Fibroblast of pulmonary artery (primary cell): ENCODE results near the gene PLA2G4D.

Source experiments
- DNase-seq: peaks from one replicate; pipeline ENCODE4 v3.0.0-alpha.2; 2010; ENCODE audit warnings: low read depth
- H3K4me3 ChIP-seq: replicated peaks from 2 replicates; pipeline ENCODE4 v1.5.1; 2011; ENCODE audit warnings: low read depth, mild to moderate bottlenecking, control low read depth, low read length, moderate library complexity
- TF ChIP-seq, protein P1 (sequence below): IDR thresholded peaks from 2 replicates; pipeline ENCODE4 v1.5.1; 2011; ENCODE audit warnings: mild to moderate bottlenecking, control low read depth, low read length, inconsistent platforms; ENCODE audit errors: missing control alignments

PLA2G4D gene

DNA sequence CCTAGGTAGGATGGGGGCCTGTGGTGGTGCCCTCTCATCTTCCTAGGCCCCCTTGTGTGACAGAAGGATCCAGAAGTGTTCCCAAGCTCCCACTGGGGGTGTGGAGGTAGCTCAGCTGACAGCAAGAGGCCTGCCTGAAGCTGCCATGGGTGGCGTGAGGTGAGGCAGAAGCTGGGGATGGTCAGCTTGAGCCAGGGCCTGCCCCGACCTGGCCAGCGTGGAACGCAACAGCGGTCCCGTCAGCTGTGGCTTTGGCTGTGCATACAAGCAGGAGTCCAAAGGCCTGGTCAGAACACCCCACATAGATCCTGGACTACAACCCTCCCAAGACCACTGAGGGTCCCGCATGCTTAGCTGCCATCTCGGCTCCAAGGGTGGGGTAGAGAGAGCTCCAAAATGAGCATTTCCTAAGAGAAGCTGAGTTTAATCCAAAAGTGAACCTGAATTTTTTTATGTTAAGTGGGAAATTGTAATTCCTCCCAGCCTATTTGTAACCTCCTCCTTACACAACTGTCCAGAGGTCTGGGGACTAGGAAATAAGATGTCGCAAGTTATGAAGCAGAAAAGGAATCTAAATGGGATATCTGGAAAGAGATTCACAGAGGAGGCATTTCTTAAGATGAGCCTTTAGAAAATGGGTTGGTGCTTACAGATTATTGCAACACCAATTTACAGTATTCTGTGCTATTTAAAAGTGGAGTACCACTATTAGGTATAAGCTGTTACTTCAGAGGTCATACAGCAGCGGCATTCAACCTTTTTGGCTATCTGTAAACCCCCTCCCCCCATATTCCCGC is 9.9 kb upstream of the PLA2G4D start:
- TF ChIP-seq, protein P1, sequence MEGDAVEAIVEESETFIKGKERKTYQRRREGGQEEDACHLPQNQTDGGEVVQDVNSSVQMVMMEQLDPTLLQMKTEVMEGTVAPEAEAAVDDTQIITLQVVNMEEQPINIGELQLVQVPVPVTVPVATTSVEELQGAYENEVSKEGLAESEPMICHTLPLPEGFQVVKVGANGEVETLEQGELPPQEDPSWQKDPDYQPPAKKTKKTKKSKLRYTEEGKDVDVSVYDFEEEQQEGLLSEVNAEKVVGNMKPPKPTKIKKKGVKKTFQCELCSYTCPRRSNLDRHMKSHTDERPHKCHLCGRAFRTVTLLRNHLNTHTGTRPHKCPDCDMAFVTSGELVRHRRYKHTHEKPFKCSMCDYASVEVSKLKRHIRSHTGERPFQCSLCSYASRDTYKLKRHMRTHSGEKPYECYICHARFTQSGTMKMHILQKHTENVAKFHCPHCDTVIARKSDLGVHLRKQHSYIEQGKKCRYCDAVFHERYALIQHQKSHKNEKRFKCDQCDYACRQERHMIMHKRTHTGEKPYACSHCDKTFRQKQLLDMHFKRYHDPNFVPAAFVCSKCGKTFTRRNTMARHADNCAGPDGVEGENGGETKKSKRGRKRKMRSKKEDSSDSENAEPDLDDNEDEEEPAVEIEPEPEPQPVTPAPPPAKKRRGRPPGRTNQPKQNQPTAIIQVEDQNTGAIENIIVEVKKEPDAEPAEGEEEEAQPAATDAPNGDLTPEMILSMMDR, result no peak
- DNase-seq, result peak; percentile 55
- H3K4me3 ChIP-seq, result no peak overlapping the region

DNA sequence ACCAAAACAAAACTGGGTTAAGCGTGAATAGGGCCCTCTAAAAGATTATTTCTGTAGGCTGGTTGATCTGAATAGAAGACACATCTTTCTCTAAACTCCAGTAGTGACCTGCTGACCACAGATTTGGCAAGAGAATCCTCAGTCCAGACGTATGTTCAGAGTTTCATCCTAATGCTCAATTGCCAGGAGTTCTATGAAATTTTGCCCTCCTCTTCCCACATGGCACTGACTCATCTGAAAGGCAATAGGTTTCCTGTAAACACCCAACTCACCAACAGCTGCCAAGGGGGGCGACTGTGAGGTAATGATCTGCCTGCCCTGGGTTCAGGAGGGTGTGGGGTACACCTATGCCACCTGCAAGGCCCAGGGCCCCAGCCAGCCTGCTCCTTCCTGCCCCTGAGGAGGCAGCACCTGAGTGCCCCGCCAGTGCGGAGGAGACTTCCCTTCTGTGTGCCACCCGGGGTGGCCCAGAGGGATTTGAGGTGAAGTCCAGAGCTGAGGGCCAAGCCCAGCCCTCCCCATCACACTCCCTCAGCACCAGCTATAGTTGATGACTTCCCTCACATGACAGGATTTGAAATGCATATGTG is 8.4 kb upstream of the PLA2G4D start:
- H3K4me3 ChIP-seq, result no peak overlapping the region
- DNase-seq, result peak; percentile 36
- TF ChIP-seq, protein P1, result no peak

DNA sequence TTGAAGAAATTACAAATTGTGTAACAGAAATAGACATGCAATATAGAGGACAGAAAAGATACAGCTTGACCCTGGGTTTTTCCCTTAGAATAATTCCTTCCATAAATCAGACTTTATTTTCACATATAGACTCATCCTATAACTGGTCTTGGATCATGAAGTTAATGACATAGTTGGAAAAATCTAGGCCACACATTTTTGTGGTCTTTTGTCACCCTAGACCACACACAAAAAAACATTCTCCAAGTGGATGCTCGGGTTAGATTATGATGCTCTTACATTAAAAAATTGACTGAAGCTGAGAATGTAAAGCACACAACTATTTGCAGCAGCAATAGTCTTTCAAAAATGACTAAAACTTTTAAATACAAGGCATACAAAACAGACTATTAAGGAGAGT is 7.5 kb upstream of the PLA2G4D start:
- H3K4me3 ChIP-seq, result no peak overlapping the region
- no peak for DNase-seq
- TF ChIP-seq, protein P1, result no peak

DNA sequence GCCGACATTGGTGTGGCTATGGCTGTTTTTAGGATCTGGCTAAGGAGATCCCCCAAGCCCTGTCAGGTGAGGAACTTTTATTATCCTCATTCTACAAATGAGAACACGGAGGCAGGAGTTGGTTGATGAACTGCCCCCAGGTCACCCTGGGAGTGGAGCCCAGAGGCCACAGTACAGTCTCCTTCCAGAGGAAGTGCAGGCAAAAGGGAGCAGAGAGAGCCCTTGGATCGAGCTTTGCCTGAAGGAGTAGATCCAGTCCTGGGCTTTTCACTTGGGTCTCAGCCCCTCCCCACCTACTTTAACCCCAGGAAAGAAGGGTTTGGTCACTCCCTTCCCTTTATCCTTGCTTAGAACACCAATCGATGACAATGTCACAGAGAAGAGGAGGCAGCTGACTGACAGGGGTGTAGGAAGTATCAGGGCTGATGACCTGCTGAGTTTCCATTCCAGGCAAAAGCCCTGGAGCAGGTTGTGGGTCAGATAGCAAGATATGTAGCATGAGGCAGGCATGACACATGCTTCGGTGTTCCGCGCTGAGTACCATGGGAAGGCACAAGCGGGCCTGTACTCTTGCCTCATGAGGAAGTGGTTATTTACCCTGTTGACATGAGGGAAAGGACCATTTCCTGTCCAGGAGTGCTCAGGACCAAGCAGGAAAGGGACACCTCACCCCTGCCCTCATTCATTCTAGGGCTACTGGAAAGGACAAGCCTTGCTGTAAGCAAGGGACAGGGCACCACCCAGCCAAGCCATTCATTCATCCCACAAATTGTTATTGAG is 5.8 kb upstream of the PLA2G4D start:
- no peak overlapping the region for H3K4me3 ChIP-seq
- TF ChIP-seq, protein P1, result no peak
- no peak for DNase-seq

DNA sequence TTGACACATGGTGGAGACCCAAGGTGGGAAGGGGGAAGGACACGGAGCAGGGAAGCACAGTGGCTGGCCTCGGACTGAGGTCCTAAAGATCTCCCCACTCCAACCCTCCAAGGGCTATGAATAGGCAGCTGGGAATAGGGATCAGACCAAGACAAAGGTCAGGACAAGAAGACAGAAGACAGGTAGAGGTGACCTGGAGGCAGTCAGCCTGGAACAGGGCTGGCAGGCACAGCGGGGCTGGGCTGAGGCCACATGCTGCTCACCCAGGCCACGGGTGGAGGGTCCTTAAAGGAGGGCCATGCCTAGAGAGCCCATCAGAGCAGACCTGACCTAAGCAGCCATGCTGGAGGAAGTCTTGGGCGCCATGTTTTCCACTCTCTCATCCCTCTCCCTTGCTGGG is 2.7 kb upstream of the PLA2G4D start:
- DNase-seq, result no peak
- H3K4me3 ChIP-seq, result no peak overlapping the region
- TF ChIP-seq, protein P1, result no peak

DNA sequence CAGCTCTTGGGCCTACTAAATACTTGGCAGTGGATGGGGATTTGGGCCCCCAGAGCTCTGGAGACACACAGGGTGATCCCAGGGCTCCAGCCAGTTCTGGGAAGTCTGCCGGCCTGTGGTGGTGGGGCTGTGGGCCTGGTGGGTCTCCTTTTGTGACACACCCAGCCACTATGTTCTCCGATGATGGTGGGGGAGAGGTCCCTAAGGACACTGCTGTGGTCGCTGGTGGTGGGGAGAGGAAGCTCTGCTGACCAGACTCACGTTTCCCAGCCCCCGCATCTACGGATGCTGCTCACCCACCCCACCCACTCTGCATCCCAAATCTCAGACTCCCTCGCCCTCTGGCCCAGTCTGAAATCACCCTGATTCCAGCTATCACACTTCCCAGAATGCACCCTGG is 396 bp downstream of the PLA2G4D start:
- DNase-seq, result no peak
- no peak overlapping the region for H3K4me3 ChIP-seq
- TF ChIP-seq, protein P1, result no peak
